K562 (cell line): ENCODE data around the gene VSIG10L. TPM values are rescaled to one million over a fixed set of nuclear protein-coding genes. Genes with fewer than 3 reads are reported as not detected.

Source experiments
- C11orf30 ChIP-seq: fragments of 450-650 bp; IDR thresholded peaks from 2 replicates; pipeline ENCODE4 v1.6.1; 2016; ENCODE audit warnings: low read depth, mild to moderate bottlenecking
- DIDO1 ChIP-seq: fragments of 450-650 bp; IDR thresholded peaks from 2 replicates; pipeline ENCODE4 v1.6.1; 2016; ENCODE audit warnings: low read depth, missing biosample characterization, missing genetic modification characterization
- DNMT1 ChIP-seq: fragments of 450-650 bp; IDR thresholded peaks from 2 replicates; pipeline ENCODE4 v1.6.1; 2016; ENCODE audit warnings: antibody characterized with exemption, mild to moderate bottlenecking
- KLF13 ChIP-seq: fragments of 450-650 bp; IDR thresholded peaks from 2 replicates; pipeline ENCODE4 v1.6.1; 2016; ENCODE audit warnings: missing genetic modification characterization, low read depth, mild to moderate bottlenecking, missing compliant biosample characterization, moderate library complexity, borderline replicate concordance
- NCOA6 ChIP-seq: fragments of 450-650 bp; IDR thresholded peaks from 2 replicates; pipeline ENCODE4 v1.6.1; 2017; ENCODE audit warnings: mild to moderate bottlenecking
- PCBP1 ChIP-seq: fragments of 200-400 bp; formaldehyde crosslinking; IDR thresholded peaks from 2 replicates; pipeline ENCODE4 v1.6.1; 2018; ENCODE audit warnings: mild to moderate bottlenecking, low read depth, low read length; ENCODE audit not compliant: poor library complexity, severe bottlenecking
- PRPF4 ChIP-seq: fragments of 200-400 bp; formaldehyde crosslinking; IDR thresholded peaks from one replicate; pipeline ENCODE4 v1.6.1; 2017; ENCODE audit warnings: low read length, low read depth, mild to moderate bottlenecking; ENCODE audit not compliant: insufficient read depth, poor library complexity, severe bottlenecking
- PURB ChIP-seq: sonication (generic); formaldehyde crosslinking; IDR thresholded peaks from 2 replicates; pipeline ENCODE4 v1.9.0; 2021; ENCODE audit warnings: low read depth, mild to moderate bottlenecking, missing genetic modification reagents
- RBM14 ChIP-seq: fragments of 200-400 bp; formaldehyde crosslinking; IDR thresholded peaks from 2 replicates; pipeline ENCODE4 v1.6.1; 2018; ENCODE audit warnings: low read depth, mild to moderate bottlenecking, low read length, moderate library complexity, borderline replicate concordance; ENCODE audit not compliant: insufficient read depth
- SMAD1 ChIP-seq: fragments of 150-350 bp; IDR thresholded peaks from 2 replicates; pipeline ENCODE4 v1.6.1; 2014; ENCODE audit warnings: low read length, low read depth; ENCODE audit not compliant: partially characterized antibody
- TAF9B ChIP-seq: fragments of 450-650 bp; IDR thresholded peaks from 2 replicates; pipeline ENCODE4 v1.6.1; 2018; ENCODE audit warnings: mild to moderate bottlenecking; ENCODE audit not compliant: partially characterized antibody
- XRCC5 ChIP-seq: fragments of 200-400 bp; formaldehyde crosslinking; IDR thresholded peaks from 2 replicates; pipeline ENCODE4 v1.6.1; 2017; ENCODE audit warnings: low read depth, mild to moderate bottlenecking, low read length
- ZNF121 ChIP-seq: sonication (generic); formaldehyde crosslinking; conservative IDR thresholded peaks from 2 replicates; pipeline ENCODE4 v1.8.0; 2022; ENCODE audit warnings: missing genetic modification reagents
- ZNF124 ChIP-seq: sonication (generic); formaldehyde crosslinking; IDR thresholded peaks from 2 replicates; pipeline ENCODE4 v1.8.1; 2022; ENCODE audit warnings: missing genetic modification reagents
- polyA plus RNA-seq, 8 experiments: library from polyadenylated mRNA; depleted of rRNA in 4 of 8; stranded (reverse) in 5 of 8; unstranded in 3 of 8; fragments of >200 nt; fragmentation: Nextera tagmentation in 2 of 8; fragmentation: Illumina TruSeq in 1 of 8; extraction: Ambion mirVana in 2 of 8; extraction: Trizol in 1 of 8; gene quantifications; 2 replicates each; pipeline versions ENCODE4 v1.2.1 to v1.2.3, GENCODE V29; 2011 to 2014; ENCODE audit warnings: inconsistent platforms in 1 of 8, missing spikeins in 1 of 8
- total RNA-seq, 7 experiments: library from RNA; depleted of rRNA in 6 of 7; stranded (reverse); fragments of >200 nt in 6 of 7; fragmentation: Illumina TruSeq in 2 of 7; extraction: Trizol in 2 of 7; gene quantifications; 2 replicates each; pipeline versions ENCODE4 v1.2.1 to v1.2.3, GENCODE V29; 2011 to 2021; ENCODE audit warnings: low replicate concordance in 1 of 7
- TF ChIP-seq, protein P1 (sequence below): fragments of 450-650 bp; IDR thresholded peaks from 2 replicates; pipeline ENCODE4 v1.6.1; 2018; ENCODE audit warnings: mild to moderate bottlenecking, low read depth; ENCODE audit not compliant: partially characterized antibody
- TF ChIP-seq, protein P2 (sequence below), 2 experiments: fragments of 450-650 bp; conservative IDR thresholded peaks; 2 replicates each; pipeline ENCODE4 v1.6.1; 2017; ENCODE audit warnings: mild to moderate bottlenecking in 2 of 2, moderate library complexity in 2 of 2
- TF ChIP-seq, protein P3 (sequence below): sonication (generic); formaldehyde crosslinking; IDR thresholded peaks from 2 replicates; pipeline ENCODE4 v1.8.0; 2022; ENCODE audit warnings: missing genetic modification reagents, mild to moderate bottlenecking, moderate library complexity, borderline replicate concordance

The VSIG10L gene
- total and polyA plus RNA-seq, 9 of the 15 experiments (the other 6 are each of a cell fraction or from before 2014, with no cell fraction given), result 1.1 to 7.6 (median 2.2) TPM

GRCh38 chr19:51339313-51339686 is 2.6 kb downstream of the VSIG10L start (continued):
- TF ChIP-seq, protein P1, sequence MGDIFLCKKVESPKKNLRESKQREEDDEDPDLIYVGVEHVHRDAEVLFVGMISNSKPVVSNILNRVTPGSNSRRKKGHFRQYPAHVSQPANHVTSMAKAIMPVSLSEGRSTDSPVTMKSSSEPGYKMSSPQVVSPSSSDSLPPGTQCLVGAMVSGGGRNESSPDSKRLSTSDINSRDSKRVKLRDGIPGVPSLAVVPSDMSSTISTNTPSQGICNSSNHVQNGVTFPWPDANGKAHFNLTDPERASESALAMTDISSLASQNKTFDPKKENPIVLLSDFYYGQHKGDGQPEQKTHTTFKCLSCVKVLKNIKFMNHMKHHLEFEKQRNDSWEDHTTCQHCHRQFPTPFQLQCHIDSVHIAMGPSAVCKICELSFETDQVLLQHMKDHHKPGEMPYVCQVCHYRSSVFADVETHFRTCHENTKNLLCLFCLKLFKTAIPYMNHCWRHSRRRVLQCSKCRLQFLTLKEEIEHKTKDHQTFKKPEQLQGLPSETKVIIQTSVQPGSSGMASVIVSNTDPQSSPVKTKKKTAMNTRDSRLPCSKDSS, result peak; percentile 55
- TF ChIP-seq PRPF4 (no peak), RBM14 (no peak), SMAD1 (no peak), DNMT1 (peak; percentile 77; the same call in 1 of the 2 replicates), NCOA6 (no peak), KLF13 (tag) (no peak), PURB (CRISPR knock-in tag) (no peak), C11orf30 (no peak), XRCC5 (no peak), TAF9B (no peak), ZNF124 (CRISPR knock-in tag) (no peak), ZNF121 (CRISPR knock-in tag) (no peak), DIDO1 (tag) (0 out of 2 replicates have a peak, but pooled peaks have one; percentile 22), PCBP1 (no peak)
- TF ChIP-seq, protein P2, sequence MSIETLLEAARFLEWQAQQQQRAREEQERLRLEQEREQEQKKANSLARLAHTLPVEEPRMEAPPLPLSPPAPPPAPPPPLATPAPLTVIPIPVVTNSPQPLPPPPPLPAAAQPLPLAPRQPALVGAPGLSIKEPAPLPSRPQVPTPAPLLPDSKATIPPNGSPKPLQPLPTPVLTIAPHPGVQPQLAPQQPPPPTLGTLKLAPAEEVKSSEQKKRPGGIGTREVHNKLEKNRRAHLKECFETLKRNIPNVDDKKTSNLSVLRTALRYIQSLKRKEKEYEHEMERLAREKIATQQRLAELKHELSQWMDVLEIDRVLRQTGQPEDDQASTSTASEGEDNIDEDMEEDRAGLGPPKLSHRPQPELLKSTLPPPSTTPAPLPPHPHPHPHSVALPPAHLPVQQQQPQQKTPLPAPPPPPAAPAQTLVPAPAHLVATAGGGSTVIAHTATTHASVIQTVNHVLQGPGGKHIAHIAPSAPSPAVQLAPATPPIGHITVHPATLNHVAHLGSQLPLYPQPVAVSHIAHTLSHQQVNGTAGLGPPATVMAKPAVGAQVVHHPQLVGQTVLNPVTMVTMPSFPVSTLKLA (conservative IDR thresholded peaks at IDR 0.05), result no peak
- TF ChIP-seq, protein P3, sequence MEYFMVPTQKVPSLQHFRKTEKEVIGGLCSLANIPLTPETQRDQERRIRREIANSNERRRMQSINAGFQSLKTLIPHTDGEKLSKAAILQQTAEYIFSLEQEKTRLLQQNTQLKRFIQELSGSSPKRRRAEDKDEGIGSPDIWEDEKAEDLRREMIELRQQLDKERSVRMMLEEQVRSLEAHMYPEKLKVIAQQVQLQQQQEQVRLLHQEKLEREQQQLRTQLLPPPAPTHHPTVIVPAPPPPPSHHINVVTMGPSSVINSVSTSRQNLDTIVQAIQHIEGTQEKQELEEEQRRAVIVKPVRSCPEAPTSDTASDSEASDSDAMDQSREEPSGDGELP (CRISPR knock-in tag), result no peak
